GM12872 (cell line): ENCODE data around the gene FKBP10.

ENCODE experiments used
- TF ChIP-seq, protein P1 (sequence below): IDR thresholded peaks from 3 replicates; pipeline ENCODE4 v1.5.1; 2011; ENCODE audit warnings: low read depth, mild to moderate bottlenecking, low read length, moderate library complexity; ENCODE audit not compliant: insufficient read depth

The FKBP10 gene

DNA sequence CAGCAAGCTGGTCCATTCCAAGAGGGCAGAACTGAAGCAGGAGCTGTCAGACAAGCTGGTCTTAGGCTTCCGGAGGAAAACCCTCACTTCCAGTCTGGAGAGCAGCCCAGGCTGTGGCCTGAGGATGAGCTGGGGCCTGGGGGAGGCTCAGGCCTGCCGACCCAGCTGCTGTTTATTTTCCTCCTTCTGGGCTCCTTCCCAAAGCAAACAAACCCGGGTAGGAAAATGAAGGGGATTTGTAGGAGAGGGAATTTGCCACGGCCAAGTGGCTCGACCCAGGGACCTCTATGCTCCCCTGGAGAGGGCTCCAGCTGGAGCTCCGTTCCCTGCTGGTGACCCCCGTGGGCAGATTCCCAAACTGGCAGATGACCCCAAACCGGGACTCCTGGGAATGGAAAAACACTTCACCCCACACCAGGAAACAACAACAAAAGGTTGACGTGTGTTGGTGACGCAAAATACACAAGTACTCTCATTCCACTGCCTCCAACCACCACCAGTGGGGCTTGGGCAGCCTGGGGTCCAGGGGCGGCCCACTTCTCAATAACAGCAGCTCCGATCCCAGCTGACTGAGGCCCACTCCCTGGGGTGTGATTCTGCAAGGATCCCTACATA is 35.1 kb upstream of the FKBP10 start:
- TF ChIP-seq, protein P1, sequence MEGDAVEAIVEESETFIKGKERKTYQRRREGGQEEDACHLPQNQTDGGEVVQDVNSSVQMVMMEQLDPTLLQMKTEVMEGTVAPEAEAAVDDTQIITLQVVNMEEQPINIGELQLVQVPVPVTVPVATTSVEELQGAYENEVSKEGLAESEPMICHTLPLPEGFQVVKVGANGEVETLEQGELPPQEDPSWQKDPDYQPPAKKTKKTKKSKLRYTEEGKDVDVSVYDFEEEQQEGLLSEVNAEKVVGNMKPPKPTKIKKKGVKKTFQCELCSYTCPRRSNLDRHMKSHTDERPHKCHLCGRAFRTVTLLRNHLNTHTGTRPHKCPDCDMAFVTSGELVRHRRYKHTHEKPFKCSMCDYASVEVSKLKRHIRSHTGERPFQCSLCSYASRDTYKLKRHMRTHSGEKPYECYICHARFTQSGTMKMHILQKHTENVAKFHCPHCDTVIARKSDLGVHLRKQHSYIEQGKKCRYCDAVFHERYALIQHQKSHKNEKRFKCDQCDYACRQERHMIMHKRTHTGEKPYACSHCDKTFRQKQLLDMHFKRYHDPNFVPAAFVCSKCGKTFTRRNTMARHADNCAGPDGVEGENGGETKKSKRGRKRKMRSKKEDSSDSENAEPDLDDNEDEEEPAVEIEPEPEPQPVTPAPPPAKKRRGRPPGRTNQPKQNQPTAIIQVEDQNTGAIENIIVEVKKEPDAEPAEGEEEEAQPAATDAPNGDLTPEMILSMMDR = no peak

DNA sequence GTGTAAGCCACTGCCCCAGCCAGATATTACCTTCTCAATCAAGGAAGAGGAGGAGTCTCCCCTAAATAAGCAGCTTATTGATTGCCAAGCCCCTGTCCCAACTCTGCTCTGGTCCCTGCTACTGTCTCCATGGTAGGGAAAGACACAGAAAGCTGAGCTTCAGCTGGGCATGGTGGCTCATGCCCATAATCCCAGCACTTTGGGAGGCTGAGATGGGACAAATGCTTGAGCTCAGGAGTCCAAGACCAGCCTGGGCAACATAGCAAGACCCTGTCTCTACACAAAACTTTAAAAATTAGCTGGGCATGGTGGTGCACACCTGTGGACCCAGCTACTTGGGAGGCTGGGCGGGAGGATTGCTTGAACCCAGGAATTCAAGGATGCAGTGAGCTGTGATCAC is 32.9 kb upstream of the FKBP10 start:
- TF ChIP-seq, protein P1 = no peak

DNA sequence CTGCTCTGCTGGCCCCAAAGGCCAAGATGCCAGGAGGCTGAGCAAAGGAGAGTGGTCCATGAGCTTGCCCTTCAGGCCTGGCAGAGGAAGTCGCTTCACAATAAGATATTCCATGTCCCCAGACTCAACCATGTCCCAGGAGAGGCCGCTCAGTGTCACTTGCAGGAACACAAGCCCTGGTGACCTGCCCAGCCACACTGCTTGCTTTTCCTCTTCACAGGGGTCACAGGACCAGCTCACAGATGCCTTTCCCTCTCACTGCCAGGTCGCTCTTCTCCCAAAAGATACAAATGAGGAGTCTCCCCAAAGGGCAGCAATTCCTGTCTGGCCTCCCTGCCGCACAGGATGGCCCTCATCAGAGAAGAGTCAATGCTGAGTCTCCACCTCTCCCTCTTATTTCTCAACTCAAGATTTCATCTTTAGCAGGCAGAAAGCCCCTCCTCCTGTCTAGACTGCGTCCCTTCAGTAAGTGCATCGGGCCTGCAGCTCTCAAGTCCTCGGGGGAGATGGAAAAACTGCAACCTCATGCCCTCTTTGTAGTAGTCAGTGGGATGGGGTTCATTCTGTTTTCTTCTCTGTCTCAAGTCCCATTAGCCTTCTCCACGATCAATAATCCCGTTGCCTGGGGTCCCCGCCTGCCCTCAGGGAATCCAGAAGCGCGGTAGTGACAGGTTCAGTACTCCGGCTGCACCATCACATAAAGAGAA is 31.2 kb upstream of the FKBP10 start:
- TF ChIP-seq, protein P1 = no peak

DNA sequence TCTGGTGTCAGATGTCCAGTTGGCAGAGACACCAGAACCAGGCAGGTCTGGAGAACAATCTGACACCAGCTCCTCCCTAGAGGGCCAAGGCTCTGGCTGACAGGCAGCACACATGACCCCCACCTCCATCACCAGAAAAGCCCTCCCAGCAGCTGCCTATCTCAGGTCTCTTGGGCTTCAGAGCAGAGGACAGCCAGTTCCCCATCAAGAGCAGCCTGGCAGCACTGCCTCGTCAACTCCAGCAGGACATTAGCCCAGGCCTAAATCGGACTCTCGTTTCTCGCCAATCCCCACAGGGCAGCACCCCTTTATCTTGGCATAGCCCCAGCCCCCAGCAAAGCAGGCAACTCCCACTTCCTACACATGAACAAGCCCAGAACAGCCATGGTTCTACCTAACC is 30.7 kb upstream of the FKBP10 start:
- TF ChIP-seq, protein P1 = no peak

DNA sequence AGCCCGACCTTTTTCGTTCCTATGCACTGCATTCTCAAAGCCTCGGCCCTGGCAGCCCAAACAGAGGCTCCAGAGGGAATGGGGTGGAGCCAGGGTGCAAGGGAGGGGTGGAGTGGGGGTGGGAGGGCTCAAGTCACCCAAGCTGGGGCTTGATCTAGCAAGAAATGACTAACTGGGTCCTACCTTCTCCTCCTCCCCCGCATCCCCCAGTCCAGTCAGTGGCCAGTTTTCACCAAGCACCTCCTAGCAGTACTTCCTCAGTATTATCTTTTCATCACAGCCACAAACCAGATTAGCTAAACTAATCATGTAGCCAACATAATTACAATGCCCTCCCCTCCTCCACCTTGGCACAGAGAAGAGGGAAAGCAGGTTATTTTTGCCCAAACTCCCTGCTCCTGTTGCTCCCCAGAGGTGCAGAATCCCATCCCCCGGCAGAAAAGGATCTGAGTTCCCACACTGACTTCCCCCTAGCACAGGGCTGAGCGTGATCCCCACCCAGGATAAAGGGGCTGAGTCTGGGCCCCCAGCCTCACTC is 28.5 kb upstream of the FKBP10 start:
- TF ChIP-seq, protein P1 = no peak

DNA sequence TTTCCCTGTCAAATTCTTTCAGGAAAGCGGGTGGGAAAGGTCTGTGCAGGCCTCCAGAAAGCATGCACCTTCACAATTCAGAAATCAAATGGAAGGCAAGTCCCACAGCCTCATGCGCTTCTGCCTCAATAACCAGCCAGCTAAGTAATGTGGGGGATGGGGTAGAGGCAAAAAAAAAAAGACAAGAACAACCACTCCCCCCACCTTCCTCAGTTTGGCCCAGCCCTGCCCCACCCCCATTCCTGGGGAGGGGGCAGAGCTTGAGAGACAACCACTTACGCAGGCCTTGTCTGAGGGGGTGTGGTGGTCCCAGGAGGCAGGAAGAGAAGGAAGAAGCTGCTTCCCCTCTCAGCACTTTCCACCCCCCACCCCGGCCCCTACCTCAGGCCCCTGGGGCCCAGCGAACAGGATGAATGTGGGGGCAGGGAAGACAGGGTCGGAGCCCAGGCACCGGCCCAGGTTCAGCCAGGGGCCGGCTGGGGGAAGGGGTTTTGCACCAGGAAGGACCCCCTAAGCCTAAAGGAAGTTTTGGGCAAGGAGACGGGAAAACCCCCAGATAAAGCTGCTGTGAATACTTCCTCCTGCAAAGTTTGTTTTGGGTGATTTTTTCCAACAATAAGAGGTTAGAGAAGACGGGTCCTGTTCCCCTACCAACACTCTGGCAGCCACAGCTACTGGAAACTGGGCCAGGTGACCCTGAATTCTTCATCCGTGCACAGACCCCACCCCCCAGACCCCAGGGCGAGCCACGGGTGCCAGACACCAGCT is 27.5 kb upstream of the FKBP10 start:
- TF ChIP-seq, protein P1 = no peak

DNA sequence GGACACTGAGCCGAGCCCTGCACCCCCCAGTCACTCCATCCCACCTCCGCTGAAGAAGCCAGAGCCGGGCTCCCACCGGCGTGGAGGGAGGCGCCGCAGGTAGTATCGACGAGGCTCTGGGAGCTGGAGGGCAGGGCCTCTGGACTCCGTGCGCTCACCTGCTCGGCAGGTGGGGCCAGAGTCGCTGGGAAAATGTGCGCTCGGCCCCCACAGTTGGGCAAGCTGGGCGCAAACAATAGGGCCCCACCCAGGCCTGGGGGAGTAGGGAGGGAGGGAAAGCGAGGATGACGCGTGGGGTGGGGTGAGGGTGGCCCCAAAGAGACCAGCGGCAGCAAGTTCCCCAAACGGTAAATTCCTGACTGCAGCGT is 27.0 kb upstream of the FKBP10 start:
- TF ChIP-seq, protein P1 = no peak
